IPS DF 19.7 (cell line): ENCODE results near the gene COL12A1.

Experiments
- DNase-seq: peaks from one replicate; pipeline ENCODE4 v3.0.0-alpha.2; 2013; ENCODE audit warnings: low read depth, low spot score

COL12A1 gene

DNA sequence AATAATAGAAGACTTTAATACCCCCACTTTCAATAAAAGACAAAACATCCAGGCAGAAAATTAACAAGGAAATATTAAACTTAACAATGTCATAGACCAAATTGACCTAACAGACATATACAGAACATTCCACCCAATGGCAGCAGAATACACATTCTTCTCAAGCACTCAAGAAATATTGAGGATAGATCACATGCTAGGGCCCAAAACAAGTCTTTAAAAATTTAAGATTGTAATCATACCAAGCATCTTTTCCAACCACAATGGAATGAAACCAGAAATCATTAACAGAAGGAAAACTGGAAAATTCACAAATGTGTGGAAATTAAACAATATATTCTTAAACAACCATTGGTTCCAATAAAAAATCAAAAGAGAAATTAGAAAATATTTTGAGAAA, 161.0 kb downstream of the COL12A1 start:
- DNase-seq = no peak

GRCh38 chr6:75041381-75041780, 164.5 kb downstream of the COL12A1 start:
- DNase-seq = no peak
